Spinal cord (tissue), 10 donors: ENCODE results near the gene PATL2. TPM values are rescaled to one million over a fixed set of nuclear protein-coding genes. Genes with fewer than 3 reads are reported as not detected.
"Not testable (repeated sequence)": the region's sequence is repeated elsewhere in the genome, so short reads cannot be mapped to it uniquely, and the experiment has no call there.

Experiments used
- DNase-seq, 6 donors: peaks; one replicate each; pipeline versions ENCODE4 v3.0.0 to v3.0.0-alpha.2; 2013 to 2015; ENCODE audit warnings: low spot score in 6 of 6, low read depth in 4 of 6
- H3K27ac ChIP-seq: one replicate; pipeline ENCODE4 v1.5.1; 2013; ENCODE audit warnings: low read depth, low read length, control low read depth
- H3K27me3 ChIP-seq: one replicate; pipeline ENCODE4 v1.6.1; 2013; ENCODE audit warnings: low read length; ENCODE audit not compliant: control insufficient read depth, insufficient read depth
- H3K36me3 ChIP-seq: one replicate; pipeline ENCODE4 v1.6.1; 2013; ENCODE audit warnings: low read length; ENCODE audit not compliant: control insufficient read depth, insufficient read depth
- H3K4me1 ChIP-seq: one replicate; pipeline ENCODE4 v1.6.1; 2013; ENCODE audit warnings: low read length; ENCODE audit not compliant: control insufficient read depth, insufficient read depth
- H3K4me3 ChIP-seq: one replicate; pipeline ENCODE4 v1.5.1; 2013; ENCODE audit warnings: low read depth, low read length, control low read depth
- H3K9me3 ChIP-seq: one replicate; pipeline ENCODE4 v1.6.1; 2013; ENCODE audit warnings: low read length; ENCODE audit not compliant: control insufficient read depth, insufficient read depth
- WGBS: methylation state at CpG from one replicate; pipeline ENCODE4 v1.1.5; 2013; ENCODE audit warnings: missing lambda C conversion rate; ENCODE audit not compliant: insufficient coverage; 5-methylcytosine and 5-hydroxymethylcytosine counted together
- long read RNA-seq, 4 donors: transcript quantifications; one replicate each; lab custom pipeline, GENCODE V29; 2026
- polyA plus RNA-seq, 2 donors: library from polyadenylated mRNA; unstranded; fragments of 120-200 nt; gene quantifications; one replicate each; pipeline ENCODE4 v1.2.1, GENCODE V29; 2013; ENCODE audit not compliant: insufficient read length in 2 of 2
- total RNA-seq, 2 donors: library from RNA; depleted of rRNA in 1 of 2; stranded (reverse); fragments of 120-200 nt in 1 of 2; fragments of >200 nt in 1 of 2; gene quantifications; one replicate each; pipeline versions ENCODE4 v1.2.3 to v1.2.4, GENCODE V29; 2013 to 2014
- donor health status: healthy.

Gene PATL2
- total RNA-seq, result 1 to 10 TPM in 1 of 2 donors, under 1 TPM in 1; 0.72 to 2.0 TPM
- under 1 TPM; 0.38 to 0.71 TPM for polyA plus RNA-seq
- long read RNA-seq, donor 1, partial matches to known transcripts, result 267 of 1,231 reads
- long read RNA-seq, donor 1, other reads (novel, unspliced or antisense), result 964 of 1,231 reads
- long read RNA-seq, donor 2, result 0 reads
- long read RNA-seq, donor 3, result 0 reads
- long read RNA-seq, donor 4, result 0 reads

DNA sequence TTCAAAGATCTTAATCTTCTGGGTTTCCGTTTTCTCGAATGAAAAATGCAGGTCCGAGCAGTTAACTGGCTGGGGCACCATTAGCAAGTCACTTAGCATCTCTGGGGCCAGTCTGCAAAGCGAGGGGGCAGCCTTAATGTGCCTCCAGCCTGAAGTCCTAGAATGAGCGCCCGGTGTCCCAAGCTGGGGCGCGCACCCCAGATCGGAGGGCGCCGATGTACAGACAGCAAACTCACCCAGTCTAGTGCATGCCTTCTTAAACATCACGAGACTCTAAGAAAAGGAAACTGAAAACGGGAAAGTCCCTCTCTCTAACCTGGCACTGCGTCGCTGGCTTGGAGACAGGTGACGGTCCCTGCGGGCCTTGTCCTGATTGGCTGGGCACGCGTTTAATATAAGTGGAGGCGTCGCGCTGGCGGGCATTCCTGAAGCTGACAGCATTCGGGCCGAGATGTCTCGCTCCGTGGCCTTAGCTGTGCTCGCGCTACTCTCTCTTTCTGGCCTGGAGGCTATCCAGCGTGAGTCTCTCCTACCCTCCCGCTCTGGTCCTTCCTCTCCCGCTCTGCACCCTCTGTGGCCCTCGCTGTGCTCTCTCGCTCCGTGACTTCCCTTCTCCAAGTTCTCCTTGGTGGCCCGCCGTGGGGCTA is at the start of gene PATL2, which contains the start of gene B2M:
Gene PATL2, minus strand, starts transcription at position 228 of the 647 bp plus-strand sequence. CDS start 34,833 bp downstream, outside the sequence.
Gene B2M, plus strand, starts transcription at position 422 of the 647 bp plus-strand sequence. Its CDS starts 30 bp downstream, at position 452.
- Histone ChIP-seq H3K4me3 (peak within 1 kb of the TSS; percentile 98), H3K27me3 (no peaks in the 10 kb centered on the region), H3K27ac (peak within 1 kb of the TSS; percentile 98), H3K9me3 (no peaks in the 10 kb centered on the region), H3K36me3 (no peaks in the 10 kb centered on the region), H3K4me1 (peaks cover 12% of the 10 kb centered on the region)
- DNase-seq, result peak; percentile 89 to 98 (median 92)
- under 1% methylated on average over 37 of the region's 37 CpGs for WGBS

DNA sequence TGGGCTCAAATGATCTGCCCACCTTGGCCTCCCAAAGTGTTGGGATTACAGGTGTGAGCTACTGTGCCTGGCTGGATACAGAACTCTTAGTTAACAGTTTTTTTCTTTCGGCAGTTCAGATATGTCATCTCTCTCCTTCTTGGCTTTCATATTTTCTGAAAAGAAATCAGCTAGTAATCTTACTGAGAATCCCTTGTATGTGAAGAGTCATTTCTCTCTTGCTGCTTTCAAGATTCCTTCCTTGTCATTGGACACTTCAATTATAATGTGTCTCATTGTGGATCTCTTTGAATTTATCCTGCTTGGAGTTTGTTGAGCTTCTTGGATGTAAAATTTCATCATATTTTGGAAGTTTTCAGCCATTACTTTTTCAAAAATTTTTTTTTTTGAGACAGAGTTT is 42.2 kb upstream of the PATL2 start:
- Histone ChIP-seq H3K9me3 (peaks cover 5% of the 10 kb centered on the region), H3K27me3 (no peaks in the 10 kb centered on the region), H3K27ac (no peak overlapping the region), H3K4me3 (no peak overlapping the region), H3K36me3 (no peaks in the 10 kb centered on the region), H3K4me1 (no peaks in the 10 kb centered on the region)
- no CpG with 5 or more reads among the region's 1 CpG for WGBS
- no peak for DNase-seq

DNA sequence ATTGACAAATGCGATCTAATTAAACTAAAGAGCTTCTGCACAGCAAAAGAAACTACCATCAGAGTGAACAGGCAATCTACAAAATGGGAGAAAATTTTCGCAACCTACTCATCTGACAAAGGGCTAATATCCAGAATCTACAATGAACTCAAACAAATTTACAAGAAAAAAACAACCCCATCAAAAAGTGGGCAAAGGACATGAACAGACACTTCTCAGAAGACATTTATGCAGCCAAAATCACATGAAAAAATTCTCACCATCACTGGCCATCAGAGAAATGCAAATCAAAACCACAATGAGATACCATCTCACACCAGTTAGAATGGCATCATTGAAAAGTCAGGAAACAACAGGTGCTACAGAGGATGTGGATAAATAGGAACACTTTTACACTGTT is 32.3 kb upstream of the PATL2 start:
- H3K27me3 ChIP-seq, H3K9me3 ChIP-seq, H3K36me3 ChIP-seq, H3K4me1 ChIP-seq, H3K4me3 ChIP-seq, DNase-seq, H3K27ac ChIP-seq: not testable (repeated sequence)
- no CpG with 5 or more reads among the region's 2 CpGs for WGBS

DNA sequence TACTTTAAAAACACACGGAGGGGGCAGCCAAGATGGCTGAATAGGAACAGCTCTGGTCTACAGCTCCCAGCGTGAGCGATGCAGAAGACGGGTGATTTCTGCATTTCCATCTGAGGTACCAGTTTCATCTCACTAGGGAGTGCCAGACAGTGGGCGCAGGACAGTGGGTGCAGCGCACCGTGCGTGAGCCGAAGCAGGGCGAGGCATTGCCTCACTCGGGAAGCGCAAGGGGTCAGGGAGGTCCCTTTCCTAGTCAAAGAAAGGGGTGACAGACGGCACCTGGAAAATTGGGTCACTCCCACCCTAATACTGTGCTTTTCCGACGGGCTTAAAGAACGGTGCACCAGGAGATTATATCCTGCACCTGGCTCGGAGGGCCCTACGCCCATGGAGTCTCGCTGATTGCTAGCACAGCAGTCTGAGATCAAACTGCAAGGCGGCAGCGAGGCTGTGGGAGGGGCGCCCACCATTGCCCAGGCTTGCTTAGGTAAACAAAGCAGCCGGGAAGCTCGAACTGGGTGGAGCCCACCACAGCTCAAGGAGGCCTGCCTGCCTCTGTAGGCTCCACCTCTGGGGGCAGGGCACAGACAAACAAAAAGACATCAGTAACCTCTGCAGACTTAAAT is 28.2 kb upstream of the PATL2 start:
- not testable (repeated sequence) for H3K36me3 ChIP-seq, H3K9me3 ChIP-seq, DNase-seq, H3K27me3 ChIP-seq, H3K27ac ChIP-seq, H3K4me3 ChIP-seq, H3K4me1 ChIP-seq
- 84% methylated on average over 10 of the region's 24 CpGs for WGBS

DNA sequence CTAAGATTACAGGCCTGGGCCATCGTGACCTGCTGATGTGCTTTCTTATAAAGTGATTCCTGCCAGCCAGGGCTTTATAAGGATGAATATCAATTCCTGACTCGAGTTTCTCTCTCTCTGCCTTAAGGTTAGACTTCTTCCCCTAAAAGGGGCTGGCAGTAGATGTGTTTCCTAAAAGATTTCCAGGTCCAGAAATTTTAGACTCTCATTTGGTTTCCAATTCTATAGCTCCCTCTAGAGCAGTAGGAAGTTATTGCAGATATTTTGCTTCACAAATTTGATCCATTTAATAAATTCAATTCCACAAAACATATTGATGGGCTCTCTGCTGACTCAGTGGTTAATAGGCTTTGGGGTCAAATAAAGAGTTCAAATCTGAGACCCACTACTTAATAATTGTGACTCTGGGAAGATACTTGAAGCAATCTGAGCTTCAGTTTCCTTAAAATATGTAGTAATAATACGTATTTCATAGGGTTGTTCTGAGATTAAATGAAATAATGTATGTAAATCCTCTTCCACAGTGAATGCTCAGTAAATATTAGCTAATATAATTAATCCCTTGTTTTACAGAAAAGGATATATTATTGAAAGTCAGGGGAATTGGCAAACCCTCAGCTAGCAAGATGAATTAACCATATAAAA is 27.3 kb upstream of the PATL2 start:
- H3K36me3 ChIP-seq, result no peaks in the 10 kb centered on the region
- no peaks in the 10 kb centered on the region for H3K4me1 ChIP-seq
- H3K4me3 ChIP-seq, result no peak overlapping the region
- no peaks in the 10 kb centered on the region for H3K27me3 ChIP-seq
- no CpG with 5 or more reads among the region's 3 CpGs for WGBS
- no peak overlapping the region for H3K27ac ChIP-seq
- DNase-seq, result peak in 2 of 6 donors; percentile 9 to 45
- H3K9me3 ChIP-seq, result no peaks in the 10 kb centered on the region

DNA sequence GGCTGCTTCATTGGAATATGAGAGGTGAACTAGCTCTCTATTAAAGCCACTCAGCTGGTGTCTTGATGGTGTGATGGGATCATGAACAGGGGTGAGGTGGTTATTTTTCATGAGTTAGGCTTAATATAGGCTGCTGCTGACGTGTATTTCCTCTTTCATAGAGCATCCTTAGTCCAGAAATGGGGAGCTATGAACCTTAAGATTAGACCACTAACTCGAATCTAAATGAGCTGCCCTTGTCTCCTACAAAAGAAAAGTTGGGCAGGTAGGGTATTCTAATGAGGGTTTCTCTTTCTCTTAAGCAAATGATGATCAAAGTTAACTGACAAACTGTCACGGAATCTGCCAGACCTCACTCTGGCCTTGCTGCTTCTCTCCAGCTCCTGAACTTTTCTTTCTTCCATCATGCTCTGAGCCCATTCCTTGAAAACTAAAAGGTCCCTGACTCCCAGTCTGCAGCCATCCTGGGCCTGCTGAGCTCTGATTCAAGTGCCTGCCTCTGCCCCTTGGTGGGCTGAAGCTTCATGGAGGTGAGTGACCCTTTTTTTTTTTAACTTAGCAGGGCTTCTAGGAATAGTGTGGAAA is 25.1 kb upstream of the PATL2 start, which contains the start of gene TRIM69:
Gene TRIM69, plus strand, starts transcription at position 348 of the 585 bp plus-strand sequence. Its CDS starts 177 bp downstream, at position 525.
- Histone ChIP-seq H3K27ac (no peak within 1 kb of the TSS), H3K27me3 (no peaks in the 10 kb centered on the region), H3K9me3 (no peaks in the 10 kb centered on the region), H3K4me3 (no peak within 1 kb of the TSS), H3K4me1 (no peaks in the 10 kb centered on the region), H3K36me3 (peaks cover 2% of the 10 kb centered on the region)
- DNase-seq, result no peak
- WGBS, result 60% methylated on average over 1 of the region's 3 CpGs

DNA sequence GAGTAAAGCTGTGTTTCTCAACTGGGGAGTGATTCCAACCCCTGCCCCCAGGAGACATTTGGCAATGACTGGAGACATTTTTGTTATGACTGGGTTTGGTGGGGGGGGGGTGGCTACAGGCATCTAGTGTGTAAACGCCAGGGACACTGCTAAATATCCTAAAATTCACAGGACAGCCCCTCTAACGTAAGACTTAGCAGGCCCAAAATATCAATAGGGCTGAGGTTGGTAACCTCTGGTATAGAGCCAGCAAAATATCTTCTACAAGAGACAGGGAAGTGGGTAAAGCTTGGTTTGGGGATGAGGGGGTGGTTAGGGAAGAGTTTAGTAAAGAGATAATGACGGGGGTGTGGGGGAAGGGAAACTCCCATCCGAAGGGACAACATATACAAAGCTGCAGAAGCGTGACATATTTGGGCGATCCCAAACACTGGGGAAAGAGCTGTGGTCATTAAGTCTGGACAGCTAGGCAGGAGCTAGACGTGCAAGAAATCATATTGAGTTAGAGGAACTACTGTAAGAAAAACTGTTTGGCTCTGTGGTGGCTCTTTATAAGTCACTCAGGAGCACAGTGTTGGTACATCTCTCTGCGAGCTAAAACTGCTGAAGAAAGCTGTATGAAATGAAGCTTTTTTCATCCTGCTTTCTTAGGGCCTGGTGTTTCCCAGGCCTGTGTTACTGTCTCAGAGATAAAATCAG is 24.5 kb upstream of the PATL2 start:
- no peak for DNase-seq
- peaks cover 3% of the 10 kb centered on the region for H3K4me1 ChIP-seq
- H3K4me3 ChIP-seq, result no peak overlapping the region
- H3K36me3 ChIP-seq, result peaks cover 2% of the 10 kb centered on the region
- H3K9me3 ChIP-seq, result no peaks in the 10 kb centered on the region
- H3K27ac ChIP-seq, result no peak overlapping the region
- 53% methylated on average over 6 of the region's 8 CpGs for WGBS
- H3K27me3 ChIP-seq, result no peaks in the 10 kb centered on the region

DNA sequence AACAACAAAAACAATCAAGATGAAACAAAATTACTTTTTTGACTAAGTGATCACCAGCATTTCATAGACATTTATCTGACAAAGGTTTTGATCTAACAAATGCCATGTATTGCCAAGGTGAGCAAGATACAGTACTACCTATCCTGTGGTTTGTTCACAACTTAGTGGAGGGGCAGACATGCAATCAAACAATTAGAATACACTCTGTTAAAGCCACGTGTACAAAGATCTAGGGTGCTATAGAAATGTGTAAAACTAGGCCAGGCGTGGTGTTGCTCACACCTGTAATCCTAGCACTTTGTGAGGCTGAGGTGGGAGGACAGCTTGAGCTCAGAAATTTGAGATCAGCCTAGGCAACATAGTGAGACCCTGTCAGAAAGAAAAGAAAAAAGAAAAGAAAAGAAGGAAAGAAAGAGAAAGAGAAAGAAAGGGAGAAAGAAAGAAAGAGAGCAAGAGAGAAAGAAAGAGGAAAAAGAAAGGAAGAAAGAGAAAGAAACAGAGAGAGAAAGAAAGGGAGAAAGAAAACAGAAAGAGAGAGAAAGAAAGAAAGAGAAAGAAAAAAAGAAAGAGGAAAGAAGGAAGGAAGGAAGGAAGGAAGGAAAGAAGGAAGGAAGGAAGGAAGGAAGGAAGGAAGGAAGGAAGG is 23.8 kb upstream of the PATL2 start:
- no peak for DNase-seq
- no peak overlapping the region for H3K4me3 ChIP-seq
- 95% methylated on average over 2 of the region's 2 CpGs for WGBS
- H3K27me3 ChIP-seq, result no peaks in the 10 kb centered on the region
- H3K9me3 ChIP-seq, result no peaks in the 10 kb centered on the region
- H3K27ac ChIP-seq, result no peak overlapping the region
- H3K36me3 ChIP-seq, result peaks cover 2% of the 10 kb centered on the region
- H3K4me1 ChIP-seq, result peaks cover 5% of the 10 kb centered on the region
